ENCODE measurements around the gene TMEM62. TPM values are rescaled to one million over a fixed set of nuclear protein-coding genes. Genes with fewer than 3 reads are reported as not detected.
A peak's percentile ranks its signal among the peaks of the same experiment; 100 is the strongest.
"Not testable (repeated sequence)": the region's sequence is repeated elsewhere in the genome, so short reads cannot be mapped to it uniquely, and the experiment has no call there.

TMEM62 gene
- total RNA-seq, 1 experiment from 2014 or later: 17.3 TPM

DNA sequence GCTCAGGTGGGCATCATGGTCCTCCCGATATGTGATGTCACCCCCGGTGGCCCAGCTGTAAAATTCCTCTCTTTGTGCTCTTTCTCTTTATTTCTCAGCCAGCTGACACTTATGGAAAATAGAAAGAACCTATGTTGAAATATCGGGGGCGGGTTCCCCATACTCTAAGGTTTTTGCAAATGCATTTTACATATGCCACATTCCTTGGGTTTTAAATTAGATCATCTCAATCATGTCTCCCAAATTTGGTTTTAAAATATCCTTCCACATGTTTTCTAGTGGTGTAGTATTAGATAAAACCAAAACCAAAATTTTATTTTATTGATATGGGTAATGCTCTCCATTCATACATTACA is 4.4 kb upstream of the TMEM62 start:
- Histone ChIP-seq H3K4me3 (no peak overlapping the region), H3K27me3 (replicated peaks) (no peaks in the 10 kb centered on the region), H3K27ac (no peak overlapping the region), H3K9me3 (replicated peaks) (no peaks in the 10 kb centered on the region; the same call in 1 of the 2 replicates), H3K36me3 (no peaks in the 10 kb centered on the region), H3K4me1 (replicated peaks) (peaks cover 1% of the 10 kb centered on the region)
- no peak for DNase-seq (ENCODE audit: low read depth in 1 of 2, low spot score in 2 of 2)

DNA sequence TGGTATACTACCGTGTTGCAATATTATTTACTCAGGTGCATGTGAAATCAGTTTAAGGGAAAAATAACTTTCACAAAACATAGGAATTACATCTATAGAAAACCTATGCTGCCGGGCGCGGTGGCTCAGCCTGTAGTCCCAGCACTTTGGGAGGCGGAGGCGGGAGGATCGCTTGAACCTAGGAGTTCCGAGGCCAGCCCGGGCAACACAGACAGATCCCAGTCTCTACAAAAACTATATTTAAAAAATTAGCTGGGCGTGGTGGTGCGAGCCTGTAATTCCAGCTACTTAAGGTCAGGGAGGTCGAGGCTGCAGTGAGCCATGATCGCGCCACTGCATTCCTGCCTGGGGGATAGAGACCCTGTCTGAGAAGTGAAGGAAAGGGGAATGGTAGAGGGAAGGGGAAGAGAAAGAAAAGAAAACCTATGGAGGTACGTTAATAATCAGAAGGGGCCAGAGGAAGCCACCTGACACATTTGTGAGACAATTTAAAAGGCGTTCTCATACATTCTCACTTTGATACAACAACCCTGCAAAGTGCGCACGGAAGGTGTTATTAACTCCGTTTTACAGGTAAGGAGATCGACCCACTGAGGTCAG is 456 bp upstream of the TMEM62 start:
- Histone ChIP-seq H3K36me3 (peaks cover 4% of the 10 kb centered on the region; the same call in 1 of the 2 replicates), H3K27me3 (replicated peaks) (no peaks in the 10 kb centered on the region), H3K4me1 (replicated peaks) (peaks cover 6% of the 10 kb centered on the region), H3K27ac (no peak overlapping the region), H3K9me3 (replicated peaks) (no peaks in the 10 kb centered on the region; the same call in 1 of the 2 replicates), H3K4me3 (peak overlapping the region; percentile 67)
- DNase-seq (ENCODE audit: low read depth in 1 of 2, low spot score in 2 of 2): no peak

DNA sequence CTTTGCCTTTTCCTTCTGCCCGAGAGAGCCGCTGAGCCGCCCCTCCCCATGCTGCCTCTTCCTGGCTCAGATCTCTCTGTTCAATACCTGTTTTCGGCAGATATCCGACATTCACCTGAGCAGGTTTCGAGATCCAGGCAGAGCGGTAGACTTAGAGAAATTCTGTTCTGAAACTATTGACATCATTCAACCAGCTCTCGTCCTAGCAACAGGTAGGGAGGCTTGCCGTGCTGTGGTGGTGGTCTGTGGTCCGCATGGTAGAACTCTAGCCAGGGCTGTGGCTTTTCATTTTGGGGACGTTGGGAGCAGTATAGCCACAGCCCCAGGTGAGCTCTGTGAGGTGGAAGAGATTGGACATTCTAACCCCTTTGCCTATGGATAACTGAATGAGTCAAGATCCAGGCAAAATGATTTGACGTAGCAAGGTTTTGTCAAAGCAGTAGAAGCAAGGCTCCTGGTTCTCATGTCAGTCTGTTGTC is 810 bp downstream of the TMEM62 start:
- no peaks in the 10 kb centered on the region; the same call in 1 of the 2 replicates for H3K9me3 ChIP-seq (replicated peaks)
- no peak for DNase-seq (ENCODE audit: low read depth in 1 of 2, low spot score in 2 of 2)
- H3K4me3 ChIP-seq: peak overlapping the region; percentile 67
- peaks cover 6% of the 10 kb centered on the region for H3K4me1 ChIP-seq (replicated peaks)
- no peaks in the 10 kb centered on the region for H3K27me3 ChIP-seq (replicated peaks)
- peaks cover 11% of the 10 kb centered on the region for H3K36me3 ChIP-seq
- H3K27ac ChIP-seq: no peak overlapping the region

DNA sequence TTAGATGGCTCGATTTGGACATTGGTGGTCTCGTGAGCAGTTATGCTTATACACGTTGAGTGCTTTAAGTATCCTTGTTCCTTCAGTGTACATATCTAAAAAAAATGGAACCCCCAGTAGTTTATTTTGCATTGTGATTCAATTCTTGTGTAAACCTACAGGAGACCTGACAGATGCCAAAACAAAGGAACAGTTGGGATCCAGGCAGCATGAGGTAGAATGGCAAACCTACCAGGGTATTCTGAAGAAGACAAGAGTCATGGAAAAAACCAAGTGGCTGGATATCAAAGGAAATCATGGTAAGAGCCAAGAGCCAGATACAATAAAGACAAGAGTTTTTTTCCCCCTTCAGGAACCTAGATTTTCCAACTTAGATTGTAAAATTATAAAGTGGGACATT is 2.0 kb downstream of the TMEM62 start:
- peaks cover 18% of the 10 kb centered on the region for H3K36me3 ChIP-seq
- no peaks in the 10 kb centered on the region for H3K9me3 ChIP-seq (replicated peaks)
- no peak for DNase-seq (ENCODE audit: low read depth in 1 of 2, low spot score in 2 of 2)
- H3K4me1 ChIP-seq (replicated peaks): peaks cover 6% of the 10 kb centered on the region
- no peak overlapping the region for H3K4me3 ChIP-seq
- H3K27ac ChIP-seq: no peak overlapping the region
- no peaks in the 10 kb centered on the region for H3K27me3 ChIP-seq (replicated peaks)

DNA sequence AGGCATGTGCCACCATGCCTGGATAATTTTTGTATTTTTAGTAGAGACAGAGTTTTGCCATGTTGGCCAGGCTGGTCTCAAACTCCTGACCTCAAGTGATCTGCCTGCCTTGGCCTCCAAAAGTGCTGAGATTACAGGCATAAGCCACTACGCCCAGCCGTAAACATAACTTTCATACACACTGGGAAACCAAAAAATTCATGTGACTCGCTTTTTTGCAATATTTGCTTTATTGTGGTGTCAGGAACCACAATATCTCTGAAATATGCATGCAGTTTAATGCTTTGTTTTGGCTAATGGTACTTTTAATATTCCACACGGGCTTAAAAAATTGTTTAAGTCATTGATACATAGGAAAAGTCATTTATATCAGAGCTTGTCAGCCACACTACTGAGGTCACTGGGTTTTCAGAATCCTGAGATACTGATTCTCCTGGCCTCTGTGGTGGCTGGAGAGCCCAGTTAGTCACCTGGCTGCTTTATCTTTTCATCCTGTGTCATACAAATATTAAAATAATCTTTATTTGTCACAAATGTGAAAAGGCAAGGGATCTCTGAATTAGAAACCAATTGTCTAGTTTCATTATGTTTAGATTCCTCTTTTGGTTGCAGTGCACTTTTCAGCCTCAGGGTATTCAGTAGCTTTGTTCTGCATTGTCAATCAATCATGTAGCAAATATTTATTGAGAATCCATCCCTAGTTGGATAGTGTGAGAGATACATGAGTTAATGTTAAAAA is 10.0 kb downstream of the TMEM62 start:
- Histone ChIP-seq H3K27me3 (replicated peaks) (no peaks in the 10 kb centered on the region), H3K4me1 (replicated peaks) (no peaks in the 10 kb centered on the region), H3K27ac (no peak overlapping the region), H3K9me3 (replicated peaks) (no peaks in the 10 kb centered on the region), H3K4me3 (no peak overlapping the region), H3K36me3 (peaks cover 21% of the 10 kb centered on the region)
- no peak for DNase-seq (ENCODE audit: low read depth in 1 of 2, low spot score in 2 of 2)

DNA sequence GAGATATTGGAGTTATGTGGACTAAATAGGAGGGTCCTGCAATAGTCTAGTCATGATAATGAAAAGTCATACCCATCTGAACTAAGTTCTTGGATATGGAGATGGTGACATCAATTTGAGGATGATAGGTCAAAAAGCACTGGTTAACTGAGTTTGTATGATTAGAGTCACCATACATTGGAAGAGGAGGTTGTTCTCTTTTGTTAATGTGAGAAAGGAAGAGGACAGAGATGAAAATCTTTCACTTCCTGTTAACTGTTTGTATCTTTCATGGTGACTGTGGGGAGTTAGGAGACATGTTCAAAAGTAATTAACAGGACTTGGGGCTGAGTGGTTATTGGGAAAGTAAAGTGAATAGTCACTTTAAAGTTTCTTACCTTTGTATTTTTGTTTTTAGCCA is 11.1 kb downstream of the TMEM62 start:
- Histone ChIP-seq H3K4me3 (no peak overlapping the region), H3K27me3 (replicated peaks) (no peaks in the 10 kb centered on the region), H3K4me1 (replicated peaks) (no peaks in the 10 kb centered on the region), H3K27ac (no peak overlapping the region), H3K36me3 (peaks cover 13% of the 10 kb centered on the region), H3K9me3 (replicated peaks) (no peaks in the 10 kb centered on the region)
- DNase-seq (ENCODE audit: low read depth in 1 of 2, low spot score in 2 of 2): no peak

DNA sequence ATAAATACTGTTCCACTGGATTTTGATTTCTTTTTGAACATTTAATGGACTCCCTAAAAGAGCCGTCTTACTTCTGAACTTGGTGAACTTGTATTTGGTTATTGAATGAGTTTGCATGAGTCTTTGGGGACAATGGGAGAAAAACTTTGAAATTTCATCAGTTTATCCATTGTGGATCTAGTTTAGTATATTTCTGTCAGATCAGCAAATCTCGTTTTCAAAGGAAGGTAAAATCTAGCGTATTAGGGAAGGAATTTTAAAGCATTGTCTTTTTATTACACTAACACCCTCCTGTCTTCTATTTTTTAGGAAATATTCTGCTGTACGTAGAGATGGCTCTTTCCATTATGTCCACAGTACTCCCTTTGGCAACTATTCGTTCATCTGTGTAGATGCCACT is 12.8 kb downstream of the TMEM62 start:
- no peaks in the 10 kb centered on the region for H3K9me3 ChIP-seq (replicated peaks)
- H3K4me1 ChIP-seq (replicated peaks): peaks cover 9% of the 10 kb centered on the region; the same call in 1 of the 2 replicates
- no peak overlapping the region for H3K27ac ChIP-seq
- H3K4me3 ChIP-seq: no peak overlapping the region
- no peaks in the 10 kb centered on the region for H3K27me3 ChIP-seq (replicated peaks)
- DNase-seq (ENCODE audit: low read depth in 1 of 2, low spot score in 2 of 2): no peak
- peaks cover 17% of the 10 kb centered on the region for H3K36me3 ChIP-seq

DNA sequence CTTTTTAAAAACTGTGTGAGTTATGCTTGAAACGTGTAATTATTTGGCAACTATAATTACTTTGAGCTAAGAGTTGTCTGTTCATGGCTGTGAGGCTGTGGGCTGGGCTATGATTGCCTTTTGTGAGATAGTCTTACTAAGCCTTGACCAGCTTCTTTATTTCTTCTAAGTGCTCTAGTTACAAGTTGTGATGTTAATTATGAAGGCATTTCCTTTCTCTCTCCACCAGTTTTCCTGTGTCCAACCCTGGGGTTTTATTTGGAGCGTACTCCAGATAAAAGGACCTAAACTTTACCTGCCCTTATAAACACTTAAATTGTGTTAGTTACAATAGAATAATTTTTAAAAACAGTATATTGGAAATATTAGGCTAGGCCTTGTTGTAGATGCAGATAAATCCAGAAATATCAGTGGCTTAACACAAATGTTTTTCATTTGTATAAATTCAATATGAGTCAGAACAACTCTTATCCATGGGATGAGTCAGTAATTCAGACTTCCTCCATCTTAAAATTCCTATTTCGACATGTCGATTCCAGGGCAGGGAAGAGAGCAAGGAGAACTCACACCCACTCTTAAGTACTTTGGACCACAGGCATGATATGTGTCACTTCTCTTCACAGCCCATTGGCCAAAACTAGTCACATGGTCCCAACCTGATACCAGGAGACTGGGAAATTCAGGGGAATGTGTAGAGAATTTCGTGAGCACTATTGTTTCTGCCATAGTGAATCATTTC is 17.0 kb downstream of the TMEM62 start:
- Histone ChIP-seq H3K4me1 (replicated peaks) (peaks cover 9% of the 10 kb centered on the region; the same call in 1 of the 2 replicates), H3K36me3 (peaks cover 24% of the 10 kb centered on the region), H3K9me3 (replicated peaks) (no peaks in the 10 kb centered on the region), H3K4me3 (no peak overlapping the region), H3K27me3 (replicated peaks) (no peaks in the 10 kb centered on the region), H3K27ac (peak overlapping the region; percentile 21)
- DNase-seq (ENCODE audit: low read depth in 1 of 2, low spot score in 2 of 2): peak; percentile 46 to 58

DNA sequence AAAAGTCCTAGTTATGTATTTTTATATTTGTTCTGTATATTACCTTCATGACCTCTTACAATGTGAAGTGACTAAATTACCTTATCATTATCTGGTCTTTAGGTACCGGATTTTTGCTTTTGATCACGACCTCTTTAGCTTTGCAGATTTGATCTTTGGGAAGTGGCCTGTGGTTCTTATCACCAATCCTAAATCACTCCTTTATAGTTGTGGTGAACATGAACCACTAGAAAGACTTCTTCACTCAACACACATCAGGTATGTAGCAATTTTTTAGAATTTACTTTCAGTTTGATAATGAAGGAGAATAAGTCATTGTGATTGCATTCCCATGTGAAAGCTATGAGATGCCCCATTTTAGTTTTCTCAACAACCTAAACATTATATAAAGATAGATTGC is 18.3 kb downstream of the TMEM62 start:
- Histone ChIP-seq H3K4me3 (no peak overlapping the region), H3K9me3 (replicated peaks) (no peaks in the 10 kb centered on the region), H3K4me1 (replicated peaks) (peaks cover 9% of the 10 kb centered on the region; the same call in 1 of the 2 replicates), H3K27ac (no peak overlapping the region), H3K36me3 (peaks cover 27% of the 10 kb centered on the region), H3K27me3 (replicated peaks) (no peaks in the 10 kb centered on the region)
- no peak for DNase-seq (ENCODE audit: low read depth in 1 of 2, low spot score in 2 of 2)

DNA sequence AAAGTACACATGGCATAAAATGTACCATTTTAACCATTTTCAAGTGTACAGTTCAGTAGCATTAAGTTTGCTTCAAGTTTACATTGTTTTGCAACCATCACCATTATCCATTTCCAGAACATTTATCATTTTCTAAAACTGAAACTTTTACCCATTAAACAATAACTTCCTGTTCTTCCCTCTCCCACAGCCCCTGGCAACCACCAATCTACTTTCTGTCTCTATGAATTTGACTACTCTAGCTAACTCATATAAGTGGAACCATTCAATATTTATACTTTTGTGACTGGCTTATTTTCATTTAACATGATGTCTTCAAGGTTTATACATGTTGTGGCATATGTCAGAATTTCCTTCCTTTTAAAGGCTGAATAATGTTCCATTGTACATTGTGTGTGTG is 19.9 kb downstream of the TMEM62 start:
- no peaks in the 10 kb centered on the region for H3K9me3 ChIP-seq (replicated peaks)
- no peak overlapping the region for H3K4me3 ChIP-seq
- H3K4me1 ChIP-seq (replicated peaks): peaks cover 9% of the 10 kb centered on the region; the same call in 1 of the 2 replicates
- no peaks in the 10 kb centered on the region for H3K27me3 ChIP-seq (replicated peaks)
- H3K27ac ChIP-seq: no peak overlapping the region
- no peak for DNase-seq (ENCODE audit: low read depth in 1 of 2, low spot score in 2 of 2)
- peaks cover 27% of the 10 kb centered on the region for H3K36me3 ChIP-seq

DNA sequence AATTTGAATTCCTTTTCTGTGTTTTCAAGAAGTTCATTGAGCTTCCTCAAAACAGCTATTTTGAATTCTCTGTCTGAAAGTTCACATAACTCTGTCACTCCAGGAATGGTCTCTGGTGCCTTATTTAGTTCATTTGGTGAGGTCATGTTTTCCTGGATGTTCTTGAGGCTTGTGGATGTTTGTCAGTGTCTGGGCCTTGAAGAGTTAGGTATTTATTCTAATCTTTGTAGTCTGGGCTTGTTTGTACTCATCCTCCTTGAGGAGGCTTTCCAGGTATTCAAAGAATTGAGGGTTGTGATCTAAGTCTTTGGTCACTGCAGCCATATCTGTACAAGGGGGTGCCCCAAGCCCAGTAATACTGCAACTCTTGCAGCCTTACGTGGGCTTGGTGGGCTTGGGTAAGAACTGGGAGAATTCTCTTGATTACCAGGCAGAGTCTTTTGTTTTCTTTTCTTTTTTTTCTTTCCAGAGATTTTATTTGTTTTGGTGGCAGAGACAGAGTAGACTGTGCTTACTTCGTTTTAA is 32.5 kb downstream of the TMEM62 start:
- no peaks in the 10 kb centered on the region; the same call in 1 of the 2 replicates for H3K27me3 ChIP-seq (replicated peaks)

DNA sequence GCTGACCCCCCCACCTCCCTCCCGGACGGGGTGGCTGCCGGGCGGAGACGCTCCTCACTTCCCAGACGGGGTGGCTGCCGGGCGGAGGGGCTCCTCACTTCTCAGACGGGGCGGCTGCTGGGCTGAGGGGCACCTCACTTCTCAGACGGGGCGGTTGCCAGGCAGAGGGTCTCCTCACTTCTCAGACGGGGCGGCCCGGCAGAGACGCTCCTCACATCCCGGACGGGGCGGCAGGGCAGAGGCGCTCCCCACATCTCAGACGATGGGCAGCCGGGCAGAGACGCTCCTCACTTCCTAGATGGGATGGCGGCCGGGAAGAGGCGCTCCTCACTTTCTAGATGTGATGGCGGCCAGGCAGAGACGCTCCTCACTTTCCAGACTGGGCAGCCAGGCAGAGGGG is 33.9 kb downstream of the TMEM62 start:
- H3K36me3 ChIP-seq: peaks cover 13% of the 10 kb centered on the region
- not testable (repeated sequence) for H3K4me1 ChIP-seq (replicated peaks); H3K4me3 ChIP-seq; H3K9me3 ChIP-seq (replicated peaks); DNase-seq (ENCODE audit: low read depth in 1 of 2, low spot score in 2 of 2); H3K27ac ChIP-seq; H3K27me3 ChIP-seq (replicated peaks)

More for the DNA sequence above, 32.5 kb downstream of the TMEM62 start:
- H3K9me3 ChIP-seq (replicated peaks): no peaks in the 10 kb centered on the region
- no peak overlapping the region for H3K4me3 ChIP-seq
- no peaks in the 10 kb centered on the region for H3K4me1 ChIP-seq (replicated peaks)
- no peak overlapping the region for H3K27ac ChIP-seq
- peaks cover 13% of the 10 kb centered on the region for H3K36me3 ChIP-seq
- DNase-seq (ENCODE audit: low read depth in 1 of 2, low spot score in 2 of 2): no peak

DNA sequence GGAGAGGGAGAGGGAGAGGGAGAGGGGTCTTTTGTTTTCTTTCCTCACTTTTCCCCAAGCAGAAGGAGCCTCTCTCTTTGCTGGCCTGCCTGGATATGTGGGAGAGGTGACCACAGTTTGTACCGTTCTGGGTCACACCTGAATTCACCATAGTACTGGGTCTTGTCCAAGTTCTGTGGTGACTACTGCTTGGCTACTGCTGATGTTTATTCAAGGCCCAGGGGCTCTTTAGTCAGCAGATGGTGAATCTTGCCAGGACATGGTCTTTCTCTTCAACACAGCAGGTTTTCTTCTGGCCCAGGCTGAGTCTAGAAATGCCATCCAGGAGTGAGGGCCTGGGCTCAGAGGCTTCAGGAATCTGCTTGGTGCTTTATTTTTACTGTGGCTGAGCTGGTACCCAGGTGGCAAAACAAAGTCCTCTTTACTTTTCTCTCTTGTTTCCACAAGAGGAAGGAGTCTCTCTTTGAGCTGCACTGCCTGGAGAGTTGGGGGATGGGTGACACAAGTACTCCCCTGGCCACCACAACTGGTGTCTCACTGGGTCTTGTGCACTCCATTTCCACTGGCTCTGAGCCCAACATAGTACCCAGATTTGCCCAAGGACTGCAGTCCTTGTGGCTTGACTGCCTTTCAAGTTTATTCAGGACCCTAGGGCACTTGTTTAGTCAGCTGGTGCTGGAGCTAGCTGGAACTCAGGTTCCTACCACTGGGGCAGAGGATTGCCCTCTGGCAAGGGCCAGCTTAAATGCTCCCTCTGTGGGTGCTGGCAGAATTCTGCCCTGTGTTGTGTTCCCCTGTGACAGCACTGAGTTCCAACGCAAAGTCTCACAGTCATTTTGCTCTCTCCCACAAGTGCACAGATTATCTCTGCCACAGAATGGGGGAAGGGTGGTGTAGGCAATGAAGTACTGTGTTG is 35.1 kb downstream of the TMEM62 start:
- DNase-seq (ENCODE audit: low read depth in 1 of 2, low spot score in 2 of 2): no peak
- Histone ChIP-seq H3K4me1 (replicated peaks) (no peaks in the 10 kb centered on the region), H3K9me3 (replicated peaks) (no peaks in the 10 kb centered on the region)

More for the DNA sequence above, 35.1 kb downstream of the TMEM62 start:
- no peak overlapping the region for H3K27ac ChIP-seq
- H3K4me3 ChIP-seq: no peak overlapping the region
- peaks cover 10% of the 10 kb centered on the region for H3K36me3 ChIP-seq
- no peaks in the 10 kb centered on the region; the same call in 1 of the 2 replicates for H3K27me3 ChIP-seq (replicated peaks)
